BJ (cell line): Measurements from ENCODE around the gene GRAMD1B. TPM values are rescaled to one million over a fixed set of nuclear protein-coding genes. Genes with fewer than 3 reads are reported as not detected.
"Not testable (repeated sequence)": the region's sequence is repeated elsewhere in the genome, so short reads cannot be mapped to it uniquely, and the experiment has no call there.

Experiments
- CTCF ChIA-PET: fragments of 350-600 bp; formaldehyde crosslinking; extraction: SDS; loops from one replicate; lab custom pipeline; 2021; ENCODE audit warnings: antibody characterized with exemption, inconsistent platforms; lab: Yijun Ruan, JAX
- POLR2A ChIA-PET: fragments of 300-600 bp; sonication (Branson Sonifier 250); formaldehyde crosslinking; extraction: SDS; loops from one replicate; lab custom pipeline; 2021; ENCODE audit warnings: antibody characterized with exemption; lab: Charles Lee
- DNase-seq: peaks from one replicate; pipeline ENCODE4 v3.0.0-alpha.2; 2011; ENCODE audit warnings: low read depth
- H3K27me3 ChIP-seq: 2 replicates; pipeline ENCODE4 v1.6.0; 2011; ENCODE audit warnings: low read length; ENCODE audit not compliant: control insufficient read depth, insufficient read depth
- H3K36me3 ChIP-seq: 2 replicates; pipeline ENCODE4 v1.5.1; 2011; ENCODE audit warnings: low read length; ENCODE audit not compliant: control insufficient read depth, insufficient read depth
- H3K4me3 ChIP-seq: 2 replicates; pipeline ENCODE4 v1.5.1; 2011; ENCODE audit warnings: low read depth, mild to moderate bottlenecking, control low read depth, low read length
- polyA plus RNA-seq: library from polyadenylated mRNA; depleted of rRNA; stranded (reverse); fragments of >200 nt; gene quantifications from 2 replicates; pipeline ENCODE4 v1.2.3, GENCODE V29; 2011
- TF ChIP-seq, protein P1 (sequence below): IDR thresholded peaks from 2 replicates; pipeline ENCODE4 v1.5.1; 2011; ENCODE audit warnings: low read depth, mild to moderate bottlenecking, control low read depth, inconsistent platforms, low read length, moderate library complexity; ENCODE audit not compliant: insufficient read depth

The GRAMD1B gene
- polyA plus RNA-seq, 1 experiment: 11.7 TPM

DNA sequence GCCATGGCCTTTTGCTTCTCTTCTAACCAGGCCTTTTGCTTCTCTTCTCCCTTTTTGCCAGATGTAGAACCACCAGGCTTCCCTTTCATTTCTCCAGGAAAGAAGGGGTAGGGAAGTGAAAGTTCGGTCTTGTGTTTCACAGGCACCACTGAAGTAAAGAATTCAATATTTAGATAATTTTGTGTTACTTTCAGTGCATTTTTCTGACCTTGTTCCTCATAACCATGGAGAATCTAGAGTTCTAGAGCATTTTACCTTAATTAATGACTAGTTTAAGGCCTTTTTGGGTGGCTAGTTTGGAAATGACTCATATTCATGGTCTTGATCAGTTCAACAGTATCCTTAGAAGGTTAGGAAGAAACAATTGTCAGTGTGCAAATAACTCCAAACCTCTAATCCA is 22.7 kb downstream of the GRAMD1B start:
- Histone ChIP-seq H3K4me3 (no peak overlapping the region), H3K36me3 (no peaks in the 10 kb centered on the region), H3K27me3 (no peaks in the 10 kb centered on the region)
- DNase-seq: no peak
- POLR2A ChIA-PET: no interaction called here
- CTCF ChIA-PET: interaction anchor here (1.0 kb wide), 1 partner anchor 26 kb away, joined by 3 read pairs; no protein-coding TSS in a partner anchor
- TF ChIP-seq, protein P1, sequence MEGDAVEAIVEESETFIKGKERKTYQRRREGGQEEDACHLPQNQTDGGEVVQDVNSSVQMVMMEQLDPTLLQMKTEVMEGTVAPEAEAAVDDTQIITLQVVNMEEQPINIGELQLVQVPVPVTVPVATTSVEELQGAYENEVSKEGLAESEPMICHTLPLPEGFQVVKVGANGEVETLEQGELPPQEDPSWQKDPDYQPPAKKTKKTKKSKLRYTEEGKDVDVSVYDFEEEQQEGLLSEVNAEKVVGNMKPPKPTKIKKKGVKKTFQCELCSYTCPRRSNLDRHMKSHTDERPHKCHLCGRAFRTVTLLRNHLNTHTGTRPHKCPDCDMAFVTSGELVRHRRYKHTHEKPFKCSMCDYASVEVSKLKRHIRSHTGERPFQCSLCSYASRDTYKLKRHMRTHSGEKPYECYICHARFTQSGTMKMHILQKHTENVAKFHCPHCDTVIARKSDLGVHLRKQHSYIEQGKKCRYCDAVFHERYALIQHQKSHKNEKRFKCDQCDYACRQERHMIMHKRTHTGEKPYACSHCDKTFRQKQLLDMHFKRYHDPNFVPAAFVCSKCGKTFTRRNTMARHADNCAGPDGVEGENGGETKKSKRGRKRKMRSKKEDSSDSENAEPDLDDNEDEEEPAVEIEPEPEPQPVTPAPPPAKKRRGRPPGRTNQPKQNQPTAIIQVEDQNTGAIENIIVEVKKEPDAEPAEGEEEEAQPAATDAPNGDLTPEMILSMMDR: no peak

GRCh38 chr11:123454060-123454651 is 24.1 kb downstream of the GRAMD1B start:
- no peaks in the 10 kb centered on the region for H3K36me3 ChIP-seq
- TF ChIP-seq, protein P1: no peak
- POLR2A ChIA-PET: no interaction called here
- CTCF ChIA-PET: interaction anchor here (1.3 kb wide), 1 partner anchor 21 kb away, joined by 4 read pairs; no protein-coding TSS in a partner anchor
- H3K27me3 ChIP-seq: no peaks in the 10 kb centered on the region
- no peak overlapping the region for H3K4me3 ChIP-seq
- peak; percentile 53 for DNase-seq

DNA sequence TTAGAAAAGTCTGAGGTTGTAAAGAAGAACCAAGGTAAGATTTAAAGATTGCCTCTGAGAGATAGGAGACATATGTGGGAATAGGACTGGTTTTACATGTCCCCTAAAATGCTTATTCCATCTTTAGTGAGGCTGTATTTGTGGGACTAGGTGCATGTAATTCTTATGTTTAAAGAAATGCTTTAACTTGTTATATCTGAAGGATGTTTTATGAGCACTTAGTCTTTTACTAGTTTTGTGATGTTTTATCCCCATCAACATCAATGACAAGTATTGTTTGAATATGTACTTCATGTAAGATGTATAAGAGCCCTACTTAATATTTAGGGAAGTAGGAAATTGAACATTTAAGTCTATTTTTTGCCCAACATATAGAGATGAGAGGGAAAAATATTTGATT is 24.7 kb downstream of the GRAMD1B start:
- ChIA-PET CTCF (interaction anchor here (1.3 kb wide), 1 partner anchor 20 kb away, joined by 4 read pairs; no protein-coding TSS in a partner anchor), POLR2A (no interaction called here)
- no peak overlapping the region for H3K4me3 ChIP-seq
- no peaks in the 10 kb centered on the region for H3K36me3 ChIP-seq
- TF ChIP-seq, protein P1: no peak
- no peaks in the 10 kb centered on the region for H3K27me3 ChIP-seq
- DNase-seq: no peak

GRCh38 chr11:123456448-123456847 is 26.4 kb downstream of the GRAMD1B start:
- H3K27me3 ChIP-seq, POLR2A ChIA-PET, H3K4me3 ChIP-seq, CTCF ChIA-PET, H3K36me3 ChIP-seq, DNase-seq: not testable (repeated sequence)

GRCh38 chr11:123457187-123457770 is 27.2 kb downstream of the GRAMD1B start:
- TF ChIP-seq, protein P1: no peak
- Histone ChIP-seq H3K4me3 (no peak overlapping the region), H3K36me3 (no peaks in the 10 kb centered on the region), H3K27me3 (no peaks in the 10 kb centered on the region)
- ChIA-PET POLR2A (no interaction called here), CTCF (interaction anchor here (0.6 kb wide), 1 partner anchor 360 kb away, joined by 4 read pairs; no protein-coding TSS in a partner anchor)
- no peak for DNase-seq
